PC-3 (cell line): Measurements from ENCODE around the gene ERGIC1.

ENCODE experiments used
- EZH2 ChIP-seq: fragments of 300-600 bp; sonication (generic); IDR thresholded peaks from one replicate; pipeline ENCODE4 v1.6.1; 2017; ENCODE audit warnings: antibody characterized with exemption, mild to moderate bottlenecking, low read length; ENCODE audit not compliant: unreplicated experiment
- EZH2phosphoT487 ChIP-seq: fragments of 300-600 bp; sonication (generic); IDR thresholded peaks from 2 replicates; pipeline ENCODE4 v1.6.1; 2018; ENCODE audit warnings: mild to moderate bottlenecking, antibody characterized with exemption, low read length, borderline replicate concordance
- TF ChIP-seq, protein P1 (sequence below): fragments of 300-600 bp; sonication (generic); conservative IDR thresholded peaks from 2 replicates; pipeline ENCODE4 v1.5.1; 2017; ENCODE audit warnings: antibody characterized with exemption, low read depth, mild to moderate bottlenecking, low read length

DNA sequence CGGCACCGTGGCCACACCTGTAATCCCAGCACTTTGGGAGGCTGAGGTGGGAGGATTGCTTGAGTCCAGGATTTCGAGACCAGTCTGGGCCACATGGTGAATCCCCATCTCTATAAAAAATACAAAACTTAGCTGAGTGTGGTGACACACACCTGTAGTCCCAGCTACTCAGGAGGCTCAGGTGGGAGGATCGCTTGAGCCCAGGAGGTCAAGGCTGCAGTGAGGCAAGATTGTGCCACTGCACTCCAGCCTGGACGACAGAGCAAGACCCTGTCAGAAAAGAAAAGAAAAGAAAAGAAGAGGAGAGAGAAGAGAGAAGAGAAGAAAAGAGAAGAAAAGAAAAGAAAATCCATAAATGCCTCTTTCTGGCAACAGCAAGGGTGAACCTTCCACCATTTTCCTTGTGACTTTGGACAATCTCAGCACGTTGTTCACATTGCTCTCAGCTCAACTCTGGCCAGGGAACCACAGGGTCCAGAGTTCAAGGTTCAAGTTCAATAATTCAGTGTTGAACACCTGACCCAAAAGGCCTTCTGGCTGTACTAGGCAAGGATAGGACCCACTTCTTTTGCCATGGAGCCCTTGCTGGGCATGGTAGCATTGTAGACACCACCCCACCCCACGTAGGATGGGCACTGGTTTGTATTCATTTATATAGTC lies 48.5 kb upstream of the ERGIC1 start:
- TF ChIP-seq, protein P1, sequence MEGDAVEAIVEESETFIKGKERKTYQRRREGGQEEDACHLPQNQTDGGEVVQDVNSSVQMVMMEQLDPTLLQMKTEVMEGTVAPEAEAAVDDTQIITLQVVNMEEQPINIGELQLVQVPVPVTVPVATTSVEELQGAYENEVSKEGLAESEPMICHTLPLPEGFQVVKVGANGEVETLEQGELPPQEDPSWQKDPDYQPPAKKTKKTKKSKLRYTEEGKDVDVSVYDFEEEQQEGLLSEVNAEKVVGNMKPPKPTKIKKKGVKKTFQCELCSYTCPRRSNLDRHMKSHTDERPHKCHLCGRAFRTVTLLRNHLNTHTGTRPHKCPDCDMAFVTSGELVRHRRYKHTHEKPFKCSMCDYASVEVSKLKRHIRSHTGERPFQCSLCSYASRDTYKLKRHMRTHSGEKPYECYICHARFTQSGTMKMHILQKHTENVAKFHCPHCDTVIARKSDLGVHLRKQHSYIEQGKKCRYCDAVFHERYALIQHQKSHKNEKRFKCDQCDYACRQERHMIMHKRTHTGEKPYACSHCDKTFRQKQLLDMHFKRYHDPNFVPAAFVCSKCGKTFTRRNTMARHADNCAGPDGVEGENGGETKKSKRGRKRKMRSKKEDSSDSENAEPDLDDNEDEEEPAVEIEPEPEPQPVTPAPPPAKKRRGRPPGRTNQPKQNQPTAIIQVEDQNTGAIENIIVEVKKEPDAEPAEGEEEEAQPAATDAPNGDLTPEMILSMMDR: no peak
- TF ChIP-seq EZH2 (no peak), EZH2phosphoT487 (no peak)
